WERI-Rb-1 (cell line): ENCODE results near the gene MAP3K8.
"Not testable (repeated sequence)": the region's sequence is repeated elsewhere in the genome, so short reads cannot be mapped to it uniquely, and the experiment has no call there.

Experiments used
- DNase-seq: peaks from one replicate; pipeline ENCODE4 v3.0.0-alpha.2; 2020
- H3K27ac ChIP-seq: fragments of 250-450 bp; sonication (Bioruptor Pico); 2 replicates; pipeline ENCODE4 v1.5.1; 2020; ENCODE audit warnings: mild to moderate bottlenecking, moderate library complexity
- H3K27me3 ChIP-seq: fragments of 250-450 bp; sonication (Bioruptor Pico); 2 replicates; pipeline ENCODE4 v1.5.1; 2021; ENCODE audit warnings: mild to moderate bottlenecking, low read depth, moderate library complexity; ENCODE audit not compliant: insufficient read depth, severe bottlenecking
- H3K36me3 ChIP-seq: fragments of 250-450 bp; sonication (Bioruptor Pico); 2 replicates; pipeline ENCODE4 v1.5.1; 2020; ENCODE audit warnings: mild to moderate bottlenecking, moderate library complexity
- H3K4me3 ChIP-seq: 2 replicates; pipeline ENCODE4 v1.5.1; 2011; ENCODE audit warnings: low read depth, mild to moderate bottlenecking, control low read depth, low read length
- H3K9me3 ChIP-seq: fragments of 250-450 bp; sonication (Bioruptor Pico); 2 replicates; pipeline ENCODE4 v1.5.1; 2021; ENCODE audit warnings: mild to moderate bottlenecking, moderate library complexity; ENCODE audit not compliant: severe bottlenecking
- TF ChIP-seq, protein P1 (sequence below): IDR thresholded peaks from 2 replicates; pipeline ENCODE4 v1.5.1; 2011; ENCODE audit warnings: low read depth, mild to moderate bottlenecking, control low read depth, inconsistent platforms, low read length

MAP3K8 gene

GRCh38 chr10:30466445-30466844, 32.5 kb downstream of the MAP3K8 start:
- DNase-seq, result no peak
- no peaks in the 10 kb centered on the region for H3K27me3 ChIP-seq
- H3K36me3 ChIP-seq, result no peaks in the 10 kb centered on the region
- no peak overlapping the region for H3K27ac ChIP-seq
- TF ChIP-seq, protein P1, sequence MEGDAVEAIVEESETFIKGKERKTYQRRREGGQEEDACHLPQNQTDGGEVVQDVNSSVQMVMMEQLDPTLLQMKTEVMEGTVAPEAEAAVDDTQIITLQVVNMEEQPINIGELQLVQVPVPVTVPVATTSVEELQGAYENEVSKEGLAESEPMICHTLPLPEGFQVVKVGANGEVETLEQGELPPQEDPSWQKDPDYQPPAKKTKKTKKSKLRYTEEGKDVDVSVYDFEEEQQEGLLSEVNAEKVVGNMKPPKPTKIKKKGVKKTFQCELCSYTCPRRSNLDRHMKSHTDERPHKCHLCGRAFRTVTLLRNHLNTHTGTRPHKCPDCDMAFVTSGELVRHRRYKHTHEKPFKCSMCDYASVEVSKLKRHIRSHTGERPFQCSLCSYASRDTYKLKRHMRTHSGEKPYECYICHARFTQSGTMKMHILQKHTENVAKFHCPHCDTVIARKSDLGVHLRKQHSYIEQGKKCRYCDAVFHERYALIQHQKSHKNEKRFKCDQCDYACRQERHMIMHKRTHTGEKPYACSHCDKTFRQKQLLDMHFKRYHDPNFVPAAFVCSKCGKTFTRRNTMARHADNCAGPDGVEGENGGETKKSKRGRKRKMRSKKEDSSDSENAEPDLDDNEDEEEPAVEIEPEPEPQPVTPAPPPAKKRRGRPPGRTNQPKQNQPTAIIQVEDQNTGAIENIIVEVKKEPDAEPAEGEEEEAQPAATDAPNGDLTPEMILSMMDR, result no peak
- no peak overlapping the region for H3K4me3 ChIP-seq
- no peaks in the 10 kb centered on the region for H3K9me3 ChIP-seq

GRCh38 chr10:30467651-30468338, 33.8 kb downstream of the MAP3K8 start:
- Histone ChIP-seq H3K27ac (no peak overlapping the region), H3K27me3 (no peaks in the 10 kb centered on the region), H3K4me3 (no peak overlapping the region), H3K9me3 (no peaks in the 10 kb centered on the region), H3K36me3 (no peaks in the 10 kb centered on the region)
- TF ChIP-seq, protein P1, result no peak
- no peak for DNase-seq

DNA sequence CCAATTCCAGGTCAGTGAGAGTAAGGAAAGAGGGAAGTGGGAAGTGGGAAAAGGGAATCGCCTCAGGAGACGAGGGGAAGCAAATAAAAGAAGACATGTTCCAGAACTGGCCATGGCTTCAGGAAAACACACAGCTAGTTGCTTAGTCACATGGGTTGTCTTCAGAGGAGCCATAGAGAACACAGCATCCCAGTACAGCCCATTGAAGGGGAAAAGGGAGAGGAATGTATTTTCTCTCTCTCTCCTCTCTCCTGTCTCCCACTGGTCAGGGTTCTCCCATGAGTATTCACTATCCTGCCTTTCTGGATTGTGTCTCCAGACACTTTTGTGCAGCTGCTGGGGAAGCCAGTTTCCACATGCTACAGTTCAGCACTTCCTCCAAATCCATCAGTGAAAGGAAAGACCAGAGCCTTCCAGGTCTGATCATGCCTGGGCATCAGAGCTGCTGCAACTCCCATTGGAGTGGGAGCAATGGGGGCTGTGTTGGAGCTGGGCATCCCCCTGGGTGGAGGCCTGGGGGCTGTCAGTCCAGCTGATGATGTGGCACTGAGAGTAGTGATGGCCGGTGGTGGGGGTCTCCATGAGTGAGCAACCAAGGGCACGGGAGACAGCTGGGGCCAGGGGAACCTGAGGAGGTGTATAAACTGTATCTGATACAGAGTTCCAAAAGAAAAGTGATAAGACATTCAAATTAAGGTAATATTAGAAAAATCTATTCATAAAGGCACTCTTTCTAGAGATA, 38.6 kb downstream of the MAP3K8 start:
- Histone ChIP-seq H3K27ac (no peak overlapping the region), H3K36me3 (no peaks in the 10 kb centered on the region), H3K4me3 (no peak overlapping the region), H3K9me3 (no peaks in the 10 kb centered on the region), H3K27me3 (no peaks in the 10 kb centered on the region)
- TF ChIP-seq, protein P1, result no peak
- no peak for DNase-seq

GRCh38 chr10:30475515-30475914, 41.5 kb downstream of the MAP3K8 start:
- DNase-seq, H3K27ac ChIP-seq, H3K36me3 ChIP-seq, H3K4me3 ChIP-seq, H3K27me3 ChIP-seq, H3K9me3 ChIP-seq: not testable (repeated sequence)

DNA sequence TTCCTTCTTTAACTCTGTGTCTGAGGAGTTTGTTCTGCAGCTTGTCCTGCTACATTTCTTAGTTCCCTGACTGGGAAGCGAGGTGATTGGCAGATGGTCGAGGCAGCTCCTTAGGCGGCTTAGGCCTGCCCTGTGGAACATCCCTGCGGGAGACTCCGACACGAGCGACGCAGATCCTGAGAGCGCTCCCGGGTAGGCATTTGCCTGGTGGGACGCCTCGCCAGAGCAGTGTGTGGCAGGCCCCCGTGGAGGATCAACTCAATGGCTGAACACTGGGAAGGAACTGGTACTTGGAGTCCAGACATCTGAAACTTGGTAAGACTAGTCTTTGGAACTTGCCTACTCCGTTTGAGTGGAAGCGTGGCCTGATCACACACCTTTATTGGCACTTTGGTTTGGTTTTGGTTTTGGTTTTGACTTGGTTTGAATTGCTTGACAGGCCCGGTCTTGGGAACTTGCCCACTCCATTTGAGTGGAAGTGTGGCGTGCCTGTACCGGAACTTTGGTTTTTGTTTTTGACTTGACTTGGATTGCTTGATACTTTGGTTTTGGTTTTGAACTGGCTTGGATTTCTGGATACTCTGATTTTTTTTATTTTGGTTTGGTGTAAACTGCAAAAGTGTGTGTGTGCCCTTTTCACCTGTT, 42.6 kb downstream of the MAP3K8 start:
- no peak for DNase-seq
- Histone ChIP-seq H3K36me3 (no peaks in the 10 kb centered on the region), H3K27me3 (no peaks in the 10 kb centered on the region), H3K27ac (no peak overlapping the region), H3K4me3 (no peak overlapping the region), H3K9me3 (no peaks in the 10 kb centered on the region)
- TF ChIP-seq, protein P1, result no peak

DNA sequence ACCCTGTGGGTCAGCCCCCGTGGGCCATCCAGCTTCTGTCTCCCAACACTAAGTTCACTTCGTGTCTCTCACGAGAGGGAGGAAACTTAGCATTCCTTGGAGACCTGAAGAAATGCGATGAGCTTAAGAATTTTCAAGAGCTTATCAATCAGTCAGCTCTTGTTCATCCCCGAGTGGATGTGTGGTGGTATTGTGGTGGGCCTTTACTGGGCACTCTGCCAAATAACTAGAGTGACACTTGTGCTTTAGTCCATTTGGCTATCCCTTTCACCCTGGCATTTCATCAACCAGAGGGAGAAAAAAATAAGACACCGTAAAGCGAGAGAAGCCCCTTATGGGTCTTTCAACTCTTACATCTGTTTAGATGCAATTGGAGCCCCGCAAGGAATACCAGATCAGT, 45.5 kb downstream of the MAP3K8 start:
- H3K9me3 ChIP-seq, H3K4me3 ChIP-seq, DNase-seq, H3K36me3 ChIP-seq, H3K27me3 ChIP-seq, H3K27ac ChIP-seq: not testable (repeated sequence)
